Left renal pelvis (tissue), 4 donors: ENCODE measurements around the gene GM2A. TPM values are rescaled to one million over a fixed set of nuclear protein-coding genes. Genes with fewer than 3 reads are reported as not detected.
"Not testable (repeated sequence)": the region's sequence is repeated elsewhere in the genome, so short reads cannot be mapped to it uniquely, and the experiment has no call there.

Source experiments
- DNase-seq, 4 donors: peaks; one replicate each; pipeline ENCODE4 v3.0.0-alpha.2; 2013; ENCODE audit warnings: low read depth in 4 of 4, low spot score in 3 of 4
- polyA plus RNA-seq, 4 donors: library from polyadenylated mRNA; unstranded; fragments of 120-200 nt; gene quantifications; one replicate each; pipeline ENCODE4 v1.2.1, GENCODE V29; 2013; ENCODE audit not compliant: insufficient read length in 4 of 4

The GM2A gene
- polyA plus RNA-seq, 4 donors = 30.3 to 44.2 (median 31.7) TPM

GRCh38 chr5:151284392-151284967 is 31.5 kb downstream of the GM2A start:
- DNase-seq = no peak

GRCh38 chr5:151285683-151286082 is 32.7 kb downstream of the GM2A start:
- no peak for DNase-seq

GRCh38 chr5:151286246-151286645 is 33.3 kb downstream of the GM2A start:
- no peak for DNase-seq

GRCh38 chr5:151288180-151288579 is 35.2 kb downstream of the GM2A start:
- no peak for DNase-seq

GRCh38 chr5:151293624-151294023 is 40.6 kb downstream of the GM2A start:
- no peak for DNase-seq

- DNase-seq = no peak
Observed at GRCh38 chr5:151295138-151295537, 42.2 kb downstream of the GM2A start.

- DNase-seq = no peak
Observed at GRCh38 chr5:151295791-151296477, 42.9 kb downstream of the GM2A start.

GRCh38 chr5:151296478-151296830 is 43.5 kb downstream of the GM2A start:
- DNase-seq = no peak

- DNase-seq = no peak
Observed at GRCh38 chr5:151296974-151297373, 44.0 kb downstream of the GM2A start.

- no peak for DNase-seq
Observed at GRCh38 chr5:151298063-151298855, 45.3 kb downstream of the GM2A start.

- no peak for DNase-seq
Observed at GRCh38 chr5:151303666-151304065, 50.7 kb downstream of the GM2A start, which contains the start of gene SLC36A3. SLC36A3 (minus strand) TSS chr5:151303766; CDS start chr5:151303354, 412 bp downstream.

- not testable (repeated sequence) for DNase-seq
Observed at GRCh38 chr5:151309266-151309665, 56.3 kb downstream of the GM2A start.

- DNase-seq = not testable (repeated sequence)
Observed at GRCh38 chr5:151309821-151310220, 56.8 kb downstream of the GM2A start.

- DNase-seq = no peak
Observed at GRCh38 chr5:151310932-151311331, 57.9 kb downstream of the GM2A start.

- no peak for DNase-seq
Observed at GRCh38 chr5:151312756-151313324, 59.9 kb downstream of the GM2A start.

GRCh38 chr5:151313357-151313756 is 60.4 kb downstream of the GM2A start:
- no peak for DNase-seq

- DNase-seq = peak in 3 of 4 donors; percentile 23 to 56 (median 50)
Observed at GRCh38 chr5:151315998-151316597, 63.1 kb downstream of the GM2A start.

- no peak for DNase-seq
Observed at GRCh38 chr5:151317871-151318270, 64.9 kb downstream of the GM2A start.

GRCh38 chr5:151318850-151319732 is 66.1 kb downstream of the GM2A start:
- DNase-seq = no peak
